Ishikawa (cell line): Measurements from ENCODE around the gene PDE1A.

Source experiments
- CEBPB ChIP-seq: IDR thresholded peaks from 2 replicates; pipeline ENCODE4 v1.6.1; 2012
- CREB1 ChIP-seq: IDR thresholded peaks from 2 replicates; pipeline ENCODE4 v1.6.1; 2012; ENCODE audit warnings: low read depth
- EGR1 ChIP-seq: IDR thresholded peaks from 2 replicates; pipeline ENCODE4 v1.6.1; 2012
- EP300 ChIP-seq: IDR thresholded peaks from 2 replicates; pipeline ENCODE4 v1.6.1; 2012; ENCODE audit warnings: borderline replicate concordance
- FOXM1 ChIP-seq: IDR thresholded peaks from 2 replicates; pipeline ENCODE4 v1.6.1; 2012; ENCODE audit warnings: low read depth, borderline replicate concordance
- MAX ChIP-seq: IDR thresholded peaks from 2 replicates; pipeline ENCODE4 v1.6.1; 2012
- NFIC ChIP-seq: IDR thresholded peaks from 2 replicates; pipeline ENCODE4 v1.6.1; 2012
- RAD21 ChIP-seq: IDR thresholded peaks from 2 replicates; pipeline ENCODE4 v1.6.1; 2012; ENCODE audit warnings: low read depth
- REST ChIP-seq: IDR thresholded peaks from 2 replicates; pipeline ENCODE4 v1.6.1; 2012; ENCODE audit warnings: low read depth, mild to moderate bottlenecking
- TAF1 ChIP-seq: IDR thresholded peaks from 2 replicates; pipeline ENCODE4 v1.6.1; 2012; ENCODE audit warnings: low read depth, mild to moderate bottlenecking
- TCF12 ChIP-seq: IDR thresholded peaks from 2 replicates; pipeline ENCODE4 v1.6.1; 2012; ENCODE audit warnings: low read depth
- TEAD4 ChIP-seq: IDR thresholded peaks from 2 replicates; pipeline ENCODE4 v1.6.1; 2012
- USF1 ChIP-seq: IDR thresholded peaks from 2 replicates; pipeline ENCODE4 v1.6.1; 2012
- YY1 ChIP-seq: IDR thresholded peaks from 2 replicates; pipeline ENCODE4 v1.6.1; 2012; ENCODE audit warnings: low read depth
- ZBTB7A ChIP-seq: IDR thresholded peaks from 2 replicates; pipeline ENCODE4 v1.6.1; 2012; ENCODE audit warnings: low read depth

Gene PDE1A

GRCh38 chr2:182379241-182379640, 47.6 kb downstream of the PDE1A start:
- no peak for TF ChIP-seq CEBPB
- TF ChIP-seq FOXM1, result no peak
- TF ChIP-seq ZBTB7A, result no peak
- TF ChIP-seq MAX, result no peak
- no peak for TF ChIP-seq EGR1
- TF ChIP-seq REST, result no peak
- TF ChIP-seq TAF1, result no peak
- TF ChIP-seq YY1, result no peak
- TF ChIP-seq TEAD4, result no peak
- no peak for TF ChIP-seq USF1
- TF ChIP-seq EP300, result no peak
- no peak for TF ChIP-seq RAD21
- TF ChIP-seq CREB1, result no peak
- no peak for TF ChIP-seq TCF12

GRCh38 chr2:182378759-182379158, 48.1 kb downstream of the PDE1A start:
- no peak for TF ChIP-seq TEAD4
- TF ChIP-seq TCF12, result no peak

GRCh38 chr2:182377467-182377866, 49.4 kb downstream of the PDE1A start:
- TF ChIP-seq REST (no peak), EGR1 (no peak), RAD21 (no peak), NFIC (no peak), TEAD4 (no peak), CEBPB (no peak), TCF12 (no peak), TAF1 (no peak)

- TF ChIP-seq TAF1, result no peak
- no peak for TF ChIP-seq USF1
- TF ChIP-seq REST, result no peak
- no peak for TF ChIP-seq EP300
- TF ChIP-seq EGR1, result no peak
- no peak for TF ChIP-seq YY1
- no peak for TF ChIP-seq RAD21
- TF ChIP-seq TEAD4, result no peak
- no peak for TF ChIP-seq TCF12
- TF ChIP-seq CREB1, result no peak
- TF ChIP-seq CEBPB, result no peak
- no peak for TF ChIP-seq MAX
- no peak for TF ChIP-seq NFIC
- TF ChIP-seq ZBTB7A, result no peak
- no peak for TF ChIP-seq FOXM1
These were observed 51.0 kb downstream of the PDE1A start for GRCh38 chr2:182375862-182376261.

- 0 out of 2 replicates have a peak, but pooled peaks have one; percentile 12 for TF ChIP-seq TEAD4
- no peak for TF ChIP-seq CREB1
These were observed 54.2 kb downstream of the PDE1A start for GRCh38 chr2:182372661-182373060.
